WTC11 (cell line): Measurements from ENCODE around the gene SRXN1. TPM values are rescaled to one million over a fixed set of nuclear protein-coding genes. Genes with fewer than 3 reads are reported as not detected.
A peak's percentile ranks its signal among the peaks of the same experiment; 100 is the strongest.

Source experiments
- ATAC-seq: fragments of 200-7000 bp; cut with Tn5 transposase; 2 replicates; pipeline ENCODE4 v1.10.0; 2021; ENCODE audit warnings: mild to moderate bottlenecking, moderate library complexity
- CTCF ChIA-PET: fragments of 300-600 bp; sonication (Branson Sonifier 250); formaldehyde crosslinking; loops from one replicate; lab custom pipeline; 2021; ENCODE audit warnings: antibody characterized with exemption; lab: Charles Lee
- POLR2A ChIA-PET: fragments of 350-600 bp; sonication (Branson Sonifier 250); formaldehyde crosslinking; loops from one replicate; lab custom pipeline; 2021; ENCODE audit warnings: antibody characterized with exemption; lab: Charles Lee
- DNase-seq: peaks from one replicate; pipeline ENCODE4 v3.0.0; 2021; ENCODE audit warnings: low spot score
- H3K27ac Mint-ChIP-seq: 2 replicates; pipeline ENCODE4 v1.8.0; 2021; ENCODE audit warnings: mixed read lengths
- H3K27me3 Mint-ChIP-seq: 2 replicates; pipeline ENCODE4 v1.8.0; 2021; ENCODE audit warnings: low read depth, mild to moderate bottlenecking, moderate library complexity, mixed read lengths
- H3K36me3 Mint-ChIP-seq: 2 replicates; pipeline ENCODE4 v1.8.0; 2021; ENCODE audit warnings: mixed read lengths
- H3K4me1 Mint-ChIP-seq: 2 replicates; pipeline ENCODE4 v1.8.0; 2022; ENCODE audit warnings: mixed read lengths
- H3K4me3 Mint-ChIP-seq: 2 replicates; pipeline ENCODE4 v1.8.0; 2021; ENCODE audit warnings: mild to moderate bottlenecking, moderate library complexity, mixed read lengths
- H3K9me3 Mint-ChIP-seq: 2 replicates; pipeline ENCODE4 v1.8.0; 2021; ENCODE audit warnings: mixed read lengths
- AFF4 ChIP-seq: sonication (generic); formaldehyde crosslinking; IDR thresholded peaks from 2 replicates; pipeline ENCODE4 v1.8.1; 2023; ENCODE audit warnings: mild to moderate bottlenecking, missing genetic modification reagents, borderline replicate concordance
- ATF3 ChIP-seq: sonication (generic); formaldehyde crosslinking; conservative IDR thresholded peaks from 2 replicates; pipeline ENCODE4 v1.8.1; 2022; ENCODE audit warnings: mild to moderate bottlenecking, missing genetic modification reagents
- FOXK1 ChIP-seq: sonication (generic); formaldehyde crosslinking; IDR thresholded peaks from 2 replicates; pipeline ENCODE4 v1.8.0; 2022; ENCODE audit warnings: mild to moderate bottlenecking, moderate library complexity, missing genetic modification reagents
- GRHL2 ChIP-seq: fragments of 250-450 bp; sonication (Bioruptor Pico); IDR thresholded peaks from 2 replicates; pipeline ENCODE4 v1.8.0; 2022; ENCODE audit warnings: mild to moderate bottlenecking, moderate library complexity; ENCODE audit not compliant: insufficient replicate concordance, severe bottlenecking
- MYBL2 ChIP-seq: sonication (generic); formaldehyde crosslinking; IDR thresholded peaks from 2 replicates; pipeline ENCODE4 v1.8.1; 2023; ENCODE audit warnings: mild to moderate bottlenecking, moderate library complexity, missing genetic modification reagents
- PRDM15 ChIP-seq: sonication (generic); formaldehyde crosslinking; IDR thresholded peaks from 2 replicates; pipeline ENCODE4 v1.8.0; 2022; ENCODE audit warnings: missing genetic modification reagents
- ZNF263 ChIP-seq: sonication (generic); formaldehyde crosslinking; IDR thresholded peaks from 2 replicates; pipeline ENCODE4 v1.8.1; 2022; ENCODE audit warnings: low read depth, mild to moderate bottlenecking, moderate library complexity, missing genetic modification reagents
- ZNF416 ChIP-seq: fragments of 250-450 bp; sonication (Bioruptor Pico); IDR thresholded peaks from 2 replicates; pipeline ENCODE4 v1.9.0; 2021; ENCODE audit warnings: mild to moderate bottlenecking, inconsistent platforms
- ZNF512 ChIP-seq: sonication (generic); formaldehyde crosslinking; IDR thresholded peaks from 2 replicates; pipeline ENCODE4 v1.8.1; 2022; ENCODE audit warnings: missing genetic modification reagents, borderline replicate concordance
- total RNA-seq: library from RNA; stranded (reverse); gene quantifications from 3 replicates; pipeline ENCODE4 v1.2.3, GENCODE V29; 2021
- TF ChIP-seq, protein P1 (sequence below): sonication (generic); formaldehyde crosslinking; IDR thresholded peaks from 2 replicates; pipeline ENCODE4 v1.8.0; 2022; ENCODE audit warnings: mild to moderate bottlenecking, missing genetic modification reagents
- TF ChIP-seq, protein P2 (sequence below): sonication (generic); formaldehyde crosslinking; IDR thresholded peaks from 2 replicates; pipeline ENCODE4 v1.8.1; 2023; ENCODE audit warnings: mild to moderate bottlenecking, missing genetic modification reagents
- TF ChIP-seq, protein P3 (sequence below): fragments of 250-450 bp; sonication (Bioruptor Pico); IDR thresholded peaks from 2 replicates; pipeline ENCODE4 v1.9.0; 2021; ENCODE audit warnings: mild to moderate bottlenecking
- TF ChIP-seq, protein P4 (sequence below): fragments of 250-450 bp; sonication (Bioruptor Pico); IDR thresholded peaks from 2 replicates; pipeline ENCODE4 v1.9.0; 2021; ENCODE audit warnings: moderate library complexity, mild to moderate bottlenecking, inconsistent platforms, borderline replicate concordance

The SRXN1 gene
- total RNA-seq, 1 experiment from 2014 or later, result 23.0 TPM

- TF ChIP-seq, protein P1, sequence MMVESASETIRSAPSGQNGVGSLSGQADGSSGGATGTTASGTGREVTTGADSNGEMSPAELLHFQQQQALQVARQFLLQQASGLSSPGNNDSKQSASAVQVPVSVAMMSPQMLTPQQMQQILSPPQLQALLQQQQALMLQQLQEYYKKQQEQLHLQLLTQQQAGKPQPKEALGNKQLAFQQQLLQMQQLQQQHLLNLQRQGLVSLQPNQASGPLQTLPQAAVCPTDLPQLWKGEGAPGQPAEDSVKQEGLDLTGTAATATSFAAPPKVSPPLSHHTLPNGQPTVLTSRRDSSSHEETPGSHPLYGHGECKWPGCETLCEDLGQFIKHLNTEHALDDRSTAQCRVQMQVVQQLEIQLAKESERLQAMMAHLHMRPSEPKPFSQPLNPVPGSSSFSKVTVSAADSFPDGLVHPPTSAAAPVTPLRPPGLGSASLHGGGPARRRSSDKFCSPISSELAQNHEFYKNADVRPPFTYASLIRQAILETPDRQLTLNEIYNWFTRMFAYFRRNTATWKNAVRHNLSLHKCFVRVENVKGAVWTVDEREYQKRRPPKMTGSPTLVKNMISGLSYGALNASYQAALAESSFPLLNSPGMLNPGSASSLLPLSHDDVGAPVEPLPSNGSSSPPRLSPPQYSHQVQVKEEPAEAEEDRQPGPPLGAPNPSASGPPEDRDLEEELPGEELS, result peak; percentile 97
- no peak for TF ChIP-seq ZNF263
- TF ChIP-seq, all 79 proteins: peak for 35
Observed at GRCh38 chr20:675453-676314, 22.7 kb upstream of the SRXN1 start, which contains the start of gene SCRT2 (continued).

- Mint-ChIP-seq H3K36me3 (no peaks in the 10 kb centered on the region), H3K27me3 (peaks cover 57% of the 10 kb centered on the region), H3K4me3 (peak overlapping the region; percentile 58), H3K27ac (no peak overlapping the region), H3K4me1 (peaks cover 25% of the 10 kb centered on the region), H3K9me3 (no peaks in the 10 kb centered on the region)
- ATAC-seq (no peak; the same call in 1 of the 2 replicates), DNase-seq (no peak)
- ChIA-PET CTCF (interaction anchor here (0.8 to 5.4 kb wide), 5 partner anchors 9 to 100 kb away, joined by 3 to 30 read pairs (median 4); no protein-coding TSS in a partner anchor), POLR2A (interaction anchor here (0.5 kb wide), 1 partner anchor 15 kb away, joined by 4 read pairs; no protein-coding TSS in a partner anchor)
- no peak for TF ChIP-seq FOXK1
- TF ChIP-seq, protein P2, sequence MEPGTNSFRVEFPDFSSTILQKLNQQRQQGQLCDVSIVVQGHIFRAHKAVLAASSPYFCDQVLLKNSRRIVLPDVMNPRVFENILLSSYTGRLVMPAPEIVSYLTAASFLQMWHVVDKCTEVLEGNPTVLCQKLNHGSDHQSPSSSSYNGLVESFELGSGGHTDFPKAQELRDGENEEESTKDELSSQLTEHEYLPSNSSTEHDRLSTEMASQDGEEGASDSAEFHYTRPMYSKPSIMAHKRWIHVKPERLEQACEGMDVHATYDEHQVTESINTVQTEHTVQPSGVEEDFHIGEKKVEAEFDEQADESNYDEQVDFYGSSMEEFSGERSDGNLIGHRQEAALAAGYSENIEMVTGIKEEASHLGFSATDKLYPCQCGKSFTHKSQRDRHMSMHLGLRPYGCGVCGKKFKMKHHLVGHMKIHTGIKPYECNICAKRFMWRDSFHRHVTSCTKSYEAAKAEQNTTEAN (CRISPR knock-in tag), result 0 out of 2 replicates have a peak, but pooled peaks have one; percentile 8
Observed at GRCh38 chr20:675033-675452, 22.0 kb upstream of the SRXN1 start.

GRCh38 chr20:673603-674001 lies 20.6 kb upstream of the SRXN1 start:
- Mint-ChIP-seq H3K27me3 (peaks cover 55% of the 10 kb centered on the region), H3K9me3 (no peaks in the 10 kb centered on the region), H3K4me1 (peaks cover 27% of the 10 kb centered on the region), H3K4me3 (no peak overlapping the region), H3K36me3 (no peaks in the 10 kb centered on the region), H3K27ac (no peak overlapping the region)
- DNase-seq, result no peak
- ChIA-PET POLR2A (no interaction called here), CTCF (interaction anchor here (0.9 to 5.4 kb wide), 4 partner anchors 7 to 66 kb away, joined by 3 to 30 read pairs (median 3); no protein-coding TSS in a partner anchor)
- ATAC-seq, result no peak
- no peak for TF ChIP-seq ZNF512 (CRISPR knock-in tag)
- no peak for TF ChIP-seq AFF4 (CRISPR knock-in tag)
- no peak for TF ChIP-seq ATF3 (CRISPR knock-in tag)
- TF ChIP-seq MYBL2 (CRISPR knock-in tag), result no peak
- TF ChIP-seq, protein P2 (CRISPR knock-in tag), result no peak
- no peak for TF ChIP-seq ZNF416 (CRISPR knock-in tag)
- TF ChIP-seq, protein P3, sequence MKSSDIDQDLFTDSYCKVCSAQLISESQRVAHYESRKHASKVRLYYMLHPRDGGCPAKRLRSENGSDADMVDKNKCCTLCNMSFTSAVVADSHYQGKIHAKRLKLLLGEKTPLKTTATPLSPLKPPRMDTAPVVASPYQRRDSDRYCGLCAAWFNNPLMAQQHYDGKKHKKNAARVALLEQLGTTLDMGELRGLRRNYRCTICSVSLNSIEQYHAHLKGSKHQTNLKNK, result no peak
- TF ChIP-seq, protein P4, sequence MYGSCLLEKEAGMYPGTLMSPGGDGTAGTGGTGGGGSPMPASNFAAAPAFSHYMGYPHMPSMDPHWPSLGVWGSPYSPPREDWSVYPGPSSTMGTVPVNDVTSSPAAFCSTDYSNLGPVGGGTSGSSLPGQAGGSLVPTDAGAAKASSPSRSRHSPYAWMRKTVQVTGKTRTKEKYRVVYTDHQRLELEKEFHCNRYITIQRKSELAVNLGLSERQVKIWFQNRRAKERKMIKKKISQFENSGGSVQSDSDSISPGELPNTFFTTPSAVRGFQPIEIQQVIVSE, result no peak
- TF ChIP-seq PRDM15 (CRISPR knock-in tag), result no peak
- no peak for TF ChIP-seq GRHL2 (CRISPR knock-in tag)
